K562 (cell line): Measurements from ENCODE around the gene UBE2V1. TPM values are rescaled to one million over a fixed set of nuclear protein-coding genes. Genes with fewer than 3 reads are reported as not detected.
A peak's percentile ranks its signal among the peaks of the same experiment; 100 is the strongest.

Source experiments
- ARID3A ChIP-seq: IDR thresholded peaks from 2 replicates; pipeline ENCODE4 v1.6.1; 2012; ENCODE audit warnings: low read depth, low read length, improper control_type of control experiment, borderline replicate concordance
- CHD1 ChIP-seq: fragments of 200-600 bp; sonication (generic); IDR thresholded peaks from one replicate; pipeline ENCODE4 v1.6.1; 2012; ENCODE audit warnings: mild to moderate bottlenecking, moderate library complexity, low read length, inconsistent platforms
- DDX20 ChIP-seq: fragments of 450-650 bp; IDR thresholded peaks from 2 replicates; pipeline ENCODE4 v1.6.1; 2016; ENCODE audit warnings: missing genetic modification characterization, low read depth, mild to moderate bottlenecking, missing compliant biosample characterization, moderate library complexity
- EP400 ChIP-seq: fragments of 450-650 bp; IDR thresholded peaks from 2 replicates; pipeline ENCODE4 v1.6.1; 2017; ENCODE audit warnings: antibody characterized with exemption, mild to moderate bottlenecking, moderate library complexity
- HIVEP1 ChIP-seq: fragments of 250-450 bp; sonication (Bioruptor Pico); IDR thresholded peaks from 2 replicates; pipeline ENCODE4 v1.4.0; 2020; ENCODE audit warnings: mild to moderate bottlenecking
- NCOA4 ChIP-seq: fragments of 450-650 bp; IDR thresholded peaks from 2 replicates; pipeline ENCODE4 v1.6.1; 2018; ENCODE audit warnings: mild to moderate bottlenecking; ENCODE audit not compliant: partially characterized antibody
- PCBP1 ChIP-seq: fragments of 200-400 bp; formaldehyde crosslinking; IDR thresholded peaks from 2 replicates; pipeline ENCODE4 v1.6.1; 2018; ENCODE audit warnings: mild to moderate bottlenecking, low read depth, low read length; ENCODE audit not compliant: poor library complexity, severe bottlenecking
- PHF21A ChIP-seq: fragments of 450-650 bp; IDR thresholded peaks from 2 replicates; pipeline ENCODE4 v1.6.1; 2017; ENCODE audit warnings: low read depth, borderline replicate concordance
- ZNF239 ChIP-seq: fragments of 250-450 bp; sonication (Bioruptor Pico); IDR thresholded peaks from 2 replicates; pipeline ENCODE4 v1.4.0; 2020; ENCODE audit warnings: mild to moderate bottlenecking
- ZNF57 ChIP-seq: fragments of 450-650 bp; formaldehyde crosslinking; IDR thresholded peaks from 2 replicates; pipeline ENCODE4 v1.4.0; 2020; ENCODE audit warnings: mild to moderate bottlenecking, moderate library complexity
- polyA plus RNA-seq, 8 experiments: library from polyadenylated mRNA; depleted of rRNA in 4 of 8; stranded (reverse) in 5 of 8; unstranded in 3 of 8; fragments of >200 nt; fragmentation: Nextera tagmentation in 2 of 8; fragmentation: Illumina TruSeq in 1 of 8; extraction: Ambion mirVana in 2 of 8; extraction: Trizol in 1 of 8; gene quantifications; 2 replicates each; pipeline versions ENCODE4 v1.2.1 to v1.2.3, GENCODE V29; 2011 to 2014; ENCODE audit warnings: inconsistent platforms in 1 of 8, missing spikeins in 1 of 8
- total RNA-seq, 7 experiments: library from RNA; depleted of rRNA in 6 of 7; stranded (reverse); fragments of >200 nt in 6 of 7; fragmentation: Illumina TruSeq in 2 of 7; extraction: Trizol in 2 of 7; gene quantifications; 2 replicates each; pipeline versions ENCODE4 v1.2.1 to v1.2.3, GENCODE V29; 2011 to 2021; ENCODE audit warnings: low replicate concordance in 1 of 7
- TF ChIP-seq, protein P1 (sequence below): fragments of 450-650 bp; IDR thresholded peaks from 2 replicates; pipeline ENCODE4 v1.7.1; 2018; ENCODE audit warnings: mild to moderate bottlenecking, low read depth; ENCODE audit not compliant: partially characterized antibody
- TF ChIP-seq, protein P2 (sequence below), 3 experiments: IDR thresholded peaks in 2 of 3; conservative IDR thresholded peaks in 1 of 3; 2 replicates each; pipeline ENCODE4 v1.5.1; 2011 to 2012; ENCODE audit warnings: low read length in 3 of 3, mild to moderate bottlenecking in 3 of 3, control low read depth in 2 of 3, improper control_type of control experiment in 1 of 3, inconsistent platforms in 1 of 3, low read depth in 1 of 3, mixed read lengths in 1 of 3, moderate library complexity in 1 of 3; ENCODE audit not compliant: insufficient read depth in 2 of 3
- TF ChIP-seq, protein P3 (sequence below): fragments of 250-450 bp; sonication (Bioruptor Pico); IDR thresholded peaks from 2 replicates; pipeline ENCODE4 v1.6.1; 2021; ENCODE audit warnings: mild to moderate bottlenecking

UBE2V1 gene
- total and polyA plus RNA-seq, 9 of the 15 experiments (the other 6 are each of a cell fraction or from before 2014, with no cell fraction given) = 93.0 to 357 (median 119) TPM

DNA sequence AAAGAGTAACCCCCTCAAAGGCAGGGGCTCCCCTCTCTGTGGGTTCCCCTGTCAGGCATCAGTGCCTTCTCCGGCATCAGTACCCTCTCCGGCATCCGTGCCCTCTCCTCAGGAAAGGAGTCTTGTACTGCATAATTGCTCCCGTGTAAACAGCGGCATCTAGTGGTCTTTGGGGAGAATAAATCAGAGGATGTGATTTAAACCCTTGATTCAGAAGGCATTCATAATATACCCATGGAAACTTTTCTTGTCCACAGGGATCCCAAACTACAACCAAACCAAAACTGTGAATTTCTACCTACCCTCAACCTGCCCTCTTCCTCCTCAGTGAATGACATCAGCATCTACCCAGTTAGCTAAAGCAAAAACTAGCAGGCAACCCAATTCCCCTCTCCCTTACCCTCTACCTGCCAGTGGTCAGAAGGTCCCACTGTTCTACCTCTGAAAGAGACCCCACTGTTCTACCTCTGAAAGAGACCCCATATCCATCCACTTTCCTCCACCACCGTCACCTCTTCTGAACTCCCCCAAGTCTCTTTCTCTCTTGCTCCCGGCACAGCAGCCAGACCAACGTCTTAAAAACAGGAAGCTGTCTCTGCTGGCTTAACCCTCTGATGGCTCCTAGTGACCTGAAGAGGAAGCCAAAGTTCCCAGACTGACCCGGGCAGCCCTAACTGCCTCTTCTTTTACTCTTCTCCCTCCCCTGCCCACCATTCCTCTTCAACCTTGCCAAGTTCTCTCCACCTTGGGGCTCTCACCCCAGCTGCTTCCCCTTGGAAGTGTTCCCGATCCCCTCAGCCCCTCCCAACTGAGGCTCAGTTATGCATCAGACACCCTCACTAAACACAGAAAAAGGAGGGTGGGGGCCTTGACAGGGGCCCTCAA lies 27.2 kb downstream of the UBE2V1 start (continued):
- TF ChIP-seq, protein P1, sequence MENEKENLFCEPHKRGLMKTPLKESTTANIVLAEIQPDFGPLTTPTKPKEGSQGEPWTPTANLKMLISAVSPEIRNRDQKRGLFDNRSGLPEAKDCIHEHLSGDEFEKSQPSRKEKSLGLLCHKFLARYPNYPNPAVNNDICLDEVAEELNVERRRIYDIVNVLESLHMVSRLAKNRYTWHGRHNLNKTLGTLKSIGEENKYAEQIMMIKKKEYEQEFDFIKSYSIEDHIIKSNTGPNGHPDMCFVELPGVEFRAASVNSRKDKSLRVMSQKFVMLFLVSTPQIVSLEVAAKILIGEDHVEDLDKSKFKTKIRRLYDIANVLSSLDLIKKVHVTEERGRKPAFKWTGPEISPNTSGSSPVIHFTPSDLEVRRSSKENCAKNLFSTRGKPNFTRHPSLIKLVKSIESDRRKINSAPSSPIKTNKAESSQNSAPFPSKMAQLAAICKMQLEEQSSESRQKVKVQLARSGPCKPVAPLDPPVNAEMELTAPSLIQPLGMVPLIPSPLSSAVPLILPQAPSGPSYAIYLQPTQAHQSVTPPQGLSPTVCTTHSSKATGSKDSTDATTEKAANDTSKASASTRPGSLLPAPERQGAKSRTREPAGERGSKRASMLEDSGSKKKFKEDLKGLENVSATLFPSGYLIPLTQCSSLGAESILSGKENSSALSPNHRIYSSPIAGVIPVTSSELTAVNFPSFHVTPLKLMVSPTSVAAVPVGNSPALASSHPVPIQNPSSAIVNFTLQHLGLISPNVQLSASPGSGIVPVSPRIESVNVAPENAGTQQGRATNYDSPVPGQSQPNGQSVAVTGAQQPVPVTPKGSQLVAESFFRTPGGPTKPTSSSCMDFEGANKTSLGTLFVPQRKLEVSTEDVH = peak; percentile 16
- TF ChIP-seq, protein P2, sequence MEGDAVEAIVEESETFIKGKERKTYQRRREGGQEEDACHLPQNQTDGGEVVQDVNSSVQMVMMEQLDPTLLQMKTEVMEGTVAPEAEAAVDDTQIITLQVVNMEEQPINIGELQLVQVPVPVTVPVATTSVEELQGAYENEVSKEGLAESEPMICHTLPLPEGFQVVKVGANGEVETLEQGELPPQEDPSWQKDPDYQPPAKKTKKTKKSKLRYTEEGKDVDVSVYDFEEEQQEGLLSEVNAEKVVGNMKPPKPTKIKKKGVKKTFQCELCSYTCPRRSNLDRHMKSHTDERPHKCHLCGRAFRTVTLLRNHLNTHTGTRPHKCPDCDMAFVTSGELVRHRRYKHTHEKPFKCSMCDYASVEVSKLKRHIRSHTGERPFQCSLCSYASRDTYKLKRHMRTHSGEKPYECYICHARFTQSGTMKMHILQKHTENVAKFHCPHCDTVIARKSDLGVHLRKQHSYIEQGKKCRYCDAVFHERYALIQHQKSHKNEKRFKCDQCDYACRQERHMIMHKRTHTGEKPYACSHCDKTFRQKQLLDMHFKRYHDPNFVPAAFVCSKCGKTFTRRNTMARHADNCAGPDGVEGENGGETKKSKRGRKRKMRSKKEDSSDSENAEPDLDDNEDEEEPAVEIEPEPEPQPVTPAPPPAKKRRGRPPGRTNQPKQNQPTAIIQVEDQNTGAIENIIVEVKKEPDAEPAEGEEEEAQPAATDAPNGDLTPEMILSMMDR (IDR thresholded peaks at IDR 0.05 in 2 of 3, conservative IDR thresholded peaks at IDR 0.05 in 1 of 3; ENCODE audit: insufficient read depth in 2 of 3, low read depth in 1 of 3, low read length in 3 of 3) = peak; percentile 78 to 87 (median 85)
- TF ChIP-seq ARID3A = peak; percentile 76; the same call in 1 of the 2 replicates
- no peak for TF ChIP-seq CHD1
- no peak for TF ChIP-seq ZNF57
- TF ChIP-seq EP400 = peak; percentile 19; the same call in 1 of the 2 replicates
- TF ChIP-seq, protein P3, sequence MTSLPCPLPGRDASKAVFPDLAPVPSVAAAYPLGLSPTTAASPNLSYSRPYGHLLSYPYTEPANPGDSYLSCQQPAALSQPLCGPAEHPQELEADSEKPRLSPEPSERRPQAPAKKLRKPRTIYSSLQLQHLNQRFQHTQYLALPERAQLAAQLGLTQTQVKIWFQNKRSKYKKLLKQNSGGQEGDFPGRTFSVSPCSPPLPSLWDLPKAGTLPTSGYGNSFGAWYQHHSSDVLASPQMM (CRISPR knock-in tag) = no peak
- TF ChIP-seq PHF21A = peak; percentile 60; the same call in 1 of the 2 replicates
- TF ChIP-seq ZNF239 = no peak
- TF ChIP-seq PCBP1 = no peak
- no peak for TF ChIP-seq DDX20
- TF ChIP-seq HIVEP1 (CRISPR knock-in tag) = no peak
- TF ChIP-seq NCOA4 = peak; percentile 24
